Right lobe of liver (tissue), 6 donors: ENCODE results near the gene RFX3. TPM values are rescaled to one million over a fixed set of nuclear protein-coding genes. Genes with fewer than 3 reads are reported as not detected.

Experiments used
- ATAC-seq, 4 donors: fragments of 200-7000 bp; cut with Tn5 transposase; one replicate each; pipeline ENCODE4 v1.9.1; 2020; ENCODE audit warnings: mild to moderate bottlenecking in 4 of 4, moderate library complexity in 4 of 4
- DNase-seq, 3 donors: peaks; one replicate each; pipeline ENCODE4 v3.0.0-alpha.2; 2020
- H3K27ac ChIP-seq, 3 donors: fragments of 200-600 bp; one replicate each; pipeline ENCODE4 v1.8.0; 2022
- H3K27me3 ChIP-seq, 2 donors: fragments of 200-600 bp; one replicate each; pipeline ENCODE4 v1.8.0; 2022
- H3K36me3 ChIP-seq, 4 donors: fragments of 200-600 bp; sonication (generic) in 1 of 4; one replicate each; pipeline versions ENCODE4 v1.5.1 to v1.8.0; 2017 to 2022; ENCODE audit warnings: control low read depth in 1 of 4
- H3K4me1 ChIP-seq, 4 donors: fragments of 200-600 bp; sonication (generic) in 1 of 4; one replicate each; pipeline versions ENCODE4 v1.5.1 to v1.8.0; 2017 to 2022; ENCODE audit warnings: control low read depth in 1 of 4
- H3K4me3 ChIP-seq, 3 donors: fragments of 200-600 bp; one replicate each; pipeline ENCODE4 v1.8.0; 2022
- H3K9me3 ChIP-seq, 4 donors: fragments of 200-600 bp; sonication (generic) in 1 of 4; one replicate each; pipeline versions ENCODE4 v1.5.1 to v1.8.0; 2017 to 2022; ENCODE audit warnings: control low read depth in 1 of 4
- CTCF ChIP-seq, 4 donors: fragments of 200-600 bp in 3 of 4; fragments of 450-650 bp in 1 of 4; IDR thresholded peaks; one replicate each; pipeline versions ENCODE4 v1.5.1 to v1.8.0; 2016 to 2022; ENCODE audit warnings: antibody characterized with exemption in 4 of 4, mild to moderate bottlenecking in 2 of 4
- POLR2A ChIP-seq: fragments of 450-650 bp; IDR thresholded peaks from one replicate; pipeline ENCODE4 v1.6.1; 2017; ENCODE audit warnings: antibody characterized with exemption, mild to moderate bottlenecking
- WGBS: methylation state at CpG from one replicate; pipeline ENCODE4 v1.1.6; 2018; ENCODE audit warnings: low coverage, low lambda C conversion rate; ENCODE audit not compliant: insufficient coverage; ENCODE audit errors: missing lambda C conversion rate; 5-methylcytosine and 5-hydroxymethylcytosine counted together
- intact Hi-C, 2 donors: fragments of 100-400 bp; cut with DNase I; formaldehyde crosslinking; loops; one replicate each; pipeline versions ENCODE4 v1.11.2 to v1.14.1; 2022
- total RNA-seq, 6 experiments: library from RNA; depleted of rRNA in 2 of 6; stranded (reverse); fragments of >200 nt in 2 of 6; fragmentation: NEBNext Ultra II Directional in 3 of 6; extraction: Animal tissue kit (Norgen Biotek cat#: 25700) in 3 of 6; gene quantifications; one replicate each; pipeline versions ENCODE4 v1.1.0 to v1.2.4, GENCODE V29; 2016 to 2023
- donor health status: DM: no; HTN: yes; CAD: no.
- donor health status: DM: no; HTN: no; CAD: no.
- donor health status: DM: no; HTN: no; CAD: no.
- donor health status: DM: no; HTN: yes; CAD: no.
- donor health status: DM: no; HTN: yes; CAD: no.

RFX3 gene
- total RNA-seq, 6 experiments from 2014 or later, result 1.4 to 2.5 (median 1.8) TPM

- 86% methylated on average over 11 of the region's 11 CpGs for WGBS
- H3K4me1 ChIP-seq, result no peaks in the 10 kb centered on the region
- no peak overlapping the region for H3K27ac ChIP-seq
- H3K4me3 ChIP-seq, result no peak overlapping the region
- H3K9me3 ChIP-seq, result no peaks in the 10 kb centered on the region
- no peak for ATAC-seq
- TF ChIP-seq CTCF (IDR thresholded peaks at IDR 0.05), result no peak
- TF ChIP-seq POLR2A, result no peak
- H3K36me3 ChIP-seq, result no peaks in the 10 kb centered on the region
- no peak for DNase-seq
- no peaks in the 10 kb centered on the region for H3K27me3 ChIP-seq
- intact Hi-C loops, result no loop called here
Measured at GRCh38 chr9:3419893-3420292, 105.9 kb downstream of the RFX3 start.

- ATAC-seq, result no peak
- Histone ChIP-seq H3K36me3 (no peaks in the 10 kb centered on the region), H3K4me1 (no peaks in the 10 kb centered on the region), H3K4me3 (no peak overlapping the region), H3K9me3 (no peaks in the 10 kb centered on the region), H3K27me3 (no peaks in the 10 kb centered on the region), H3K27ac (no peak overlapping the region)
- intact Hi-C loops, result no loop called here
- no peak for TF ChIP-seq CTCF (IDR thresholded peaks at IDR 0.05)
- no peak for TF ChIP-seq POLR2A
- no peak for DNase-seq
Measured at GRCh38 chr9:3415906-3416305, 109.9 kb downstream of the RFX3 start.

GRCh38 chr9:3413984-3414383, 111.8 kb downstream of the RFX3 start:
- TF ChIP-seq CTCF (IDR thresholded peaks at IDR 0.05) (no peak), POLR2A (no peak)
- Histone ChIP-seq H3K27me3 (no peaks in the 10 kb centered on the region), H3K27ac (no peak overlapping the region), H3K4me3 (no peak overlapping the region), H3K36me3 (no peaks in the 10 kb centered on the region), H3K4me1 (no peaks in the 10 kb centered on the region), H3K9me3 (no peaks in the 10 kb centered on the region)
- ATAC-seq, result no peak
- intact Hi-C loops, result no loop called here
- DNase-seq, result no peak

GRCh38 chr9:3410461-3410860, 115.3 kb downstream of the RFX3 start:
- no peaks in the 10 kb centered on the region for H3K27me3 ChIP-seq
- no peaks in the 10 kb centered on the region for H3K36me3 ChIP-seq
- H3K27ac ChIP-seq, result no peak overlapping the region
- H3K4me1 ChIP-seq, result no peaks in the 10 kb centered on the region
- DNase-seq, result no peak
- intact Hi-C loops, result no loop called here
- TF ChIP-seq POLR2A (no peak), CTCF (IDR thresholded peaks at IDR 0.05) (no peak)
- no peaks in the 10 kb centered on the region for H3K9me3 ChIP-seq
- WGBS, result 98% methylated on average over 4 of the region's 4 CpGs
- H3K4me3 ChIP-seq, result no peak overlapping the region
- no peak for ATAC-seq

GRCh38 chr9:3409453-3409852, 116.3 kb downstream of the RFX3 start:
- H3K9me3 ChIP-seq, result no peaks in the 10 kb centered on the region
- ATAC-seq, result no peak
- H3K36me3 ChIP-seq, result no peaks in the 10 kb centered on the region
- TF ChIP-seq POLR2A (no peak), CTCF (IDR thresholded peaks at IDR 0.05) (no peak)
- H3K27ac ChIP-seq, result no peak overlapping the region
- no peaks in the 10 kb centered on the region for H3K4me1 ChIP-seq
- no peak overlapping the region for H3K4me3 ChIP-seq
- no peaks in the 10 kb centered on the region for H3K27me3 ChIP-seq
- intact Hi-C loops, result no loop called here
- DNase-seq, result no peak
- WGBS, result 88% methylated on average over 1 of the region's 1 CpG
